HL-60 (cell line): ENCODE data around the gene DUSP7.

Experiments
- GABPA ChIP-seq: IDR thresholded peaks from 2 replicates; pipeline ENCODE4 v1.6.1; 2012; ENCODE audit warnings: low read depth
- POLR2AphosphoS5 ChIP-seq: IDR thresholded peaks from 2 replicates; pipeline ENCODE4 v1.6.1; 2012; ENCODE audit warnings: low read depth
- TF ChIP-seq, protein P1 (sequence below): IDR thresholded peaks from one replicate; pipeline ENCODE4 v1.5.1; 2011; ENCODE audit warnings: low read length, control low read depth, inconsistent platforms; ENCODE audit not compliant: insufficient read depth
- TF ChIP-seq, protein P2 (sequence below): IDR thresholded peaks from 2 replicates; pipeline ENCODE4 v1.6.1; 2012; ENCODE audit warnings: low read depth; ENCODE audit not compliant: insufficient replicate concordance

GRCh38 chr3:52069135-52069534 lies 12.8 kb upstream of the DUSP7 start:
- TF ChIP-seq, protein P1, sequence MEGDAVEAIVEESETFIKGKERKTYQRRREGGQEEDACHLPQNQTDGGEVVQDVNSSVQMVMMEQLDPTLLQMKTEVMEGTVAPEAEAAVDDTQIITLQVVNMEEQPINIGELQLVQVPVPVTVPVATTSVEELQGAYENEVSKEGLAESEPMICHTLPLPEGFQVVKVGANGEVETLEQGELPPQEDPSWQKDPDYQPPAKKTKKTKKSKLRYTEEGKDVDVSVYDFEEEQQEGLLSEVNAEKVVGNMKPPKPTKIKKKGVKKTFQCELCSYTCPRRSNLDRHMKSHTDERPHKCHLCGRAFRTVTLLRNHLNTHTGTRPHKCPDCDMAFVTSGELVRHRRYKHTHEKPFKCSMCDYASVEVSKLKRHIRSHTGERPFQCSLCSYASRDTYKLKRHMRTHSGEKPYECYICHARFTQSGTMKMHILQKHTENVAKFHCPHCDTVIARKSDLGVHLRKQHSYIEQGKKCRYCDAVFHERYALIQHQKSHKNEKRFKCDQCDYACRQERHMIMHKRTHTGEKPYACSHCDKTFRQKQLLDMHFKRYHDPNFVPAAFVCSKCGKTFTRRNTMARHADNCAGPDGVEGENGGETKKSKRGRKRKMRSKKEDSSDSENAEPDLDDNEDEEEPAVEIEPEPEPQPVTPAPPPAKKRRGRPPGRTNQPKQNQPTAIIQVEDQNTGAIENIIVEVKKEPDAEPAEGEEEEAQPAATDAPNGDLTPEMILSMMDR: no peak
- no peak for TF ChIP-seq GABPA
- TF ChIP-seq POLR2AphosphoS5: no peak
- TF ChIP-seq, protein P2, sequence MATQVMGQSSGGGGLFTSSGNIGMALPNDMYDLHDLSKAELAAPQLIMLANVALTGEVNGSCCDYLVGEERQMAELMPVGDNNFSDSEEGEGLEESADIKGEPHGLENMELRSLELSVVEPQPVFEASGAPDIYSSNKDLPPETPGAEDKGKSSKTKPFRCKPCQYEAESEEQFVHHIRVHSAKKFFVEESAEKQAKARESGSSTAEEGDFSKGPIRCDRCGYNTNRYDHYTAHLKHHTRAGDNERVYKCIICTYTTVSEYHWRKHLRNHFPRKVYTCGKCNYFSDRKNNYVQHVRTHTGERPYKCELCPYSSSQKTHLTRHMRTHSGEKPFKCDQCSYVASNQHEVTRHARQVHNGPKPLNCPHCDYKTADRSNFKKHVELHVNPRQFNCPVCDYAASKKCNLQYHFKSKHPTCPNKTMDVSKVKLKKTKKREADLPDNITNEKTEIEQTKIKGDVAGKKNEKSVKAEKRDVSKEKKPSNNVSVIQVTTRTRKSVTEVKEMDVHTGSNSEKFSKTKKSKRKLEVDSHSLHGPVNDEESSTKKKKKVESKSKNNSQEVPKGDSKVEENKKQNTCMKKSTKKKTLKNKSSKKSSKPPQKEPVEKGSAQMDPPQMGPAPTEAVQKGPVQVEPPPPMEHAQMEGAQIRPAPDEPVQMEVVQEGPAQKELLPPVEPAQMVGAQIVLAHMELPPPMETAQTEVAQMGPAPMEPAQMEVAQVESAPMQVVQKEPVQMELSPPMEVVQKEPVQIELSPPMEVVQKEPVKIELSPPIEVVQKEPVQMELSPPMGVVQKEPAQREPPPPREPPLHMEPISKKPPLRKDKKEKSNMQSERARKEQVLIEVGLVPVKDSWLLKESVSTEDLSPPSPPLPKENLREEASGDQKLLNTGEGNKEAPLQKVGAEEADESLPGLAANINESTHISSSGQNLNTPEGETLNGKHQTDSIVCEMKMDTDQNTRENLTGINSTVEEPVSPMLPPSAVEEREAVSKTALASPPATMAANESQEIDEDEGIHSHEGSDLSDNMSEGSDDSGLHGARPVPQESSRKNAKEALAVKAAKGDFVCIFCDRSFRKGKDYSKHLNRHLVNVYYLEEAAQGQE: no peak
